ENCODE measurements around the gene TFDP2. TPM values are rescaled to one million over a fixed set of nuclear protein-coding genes. Genes with fewer than 3 reads are reported as not detected.

Gene TFDP2
- total and polyA plus RNA-seq, 2 of the 8 experiments (the other 6 are each of a cell fraction or from before 2014, with no cell fraction given): 41.1 to 119 TPM

DNA sequence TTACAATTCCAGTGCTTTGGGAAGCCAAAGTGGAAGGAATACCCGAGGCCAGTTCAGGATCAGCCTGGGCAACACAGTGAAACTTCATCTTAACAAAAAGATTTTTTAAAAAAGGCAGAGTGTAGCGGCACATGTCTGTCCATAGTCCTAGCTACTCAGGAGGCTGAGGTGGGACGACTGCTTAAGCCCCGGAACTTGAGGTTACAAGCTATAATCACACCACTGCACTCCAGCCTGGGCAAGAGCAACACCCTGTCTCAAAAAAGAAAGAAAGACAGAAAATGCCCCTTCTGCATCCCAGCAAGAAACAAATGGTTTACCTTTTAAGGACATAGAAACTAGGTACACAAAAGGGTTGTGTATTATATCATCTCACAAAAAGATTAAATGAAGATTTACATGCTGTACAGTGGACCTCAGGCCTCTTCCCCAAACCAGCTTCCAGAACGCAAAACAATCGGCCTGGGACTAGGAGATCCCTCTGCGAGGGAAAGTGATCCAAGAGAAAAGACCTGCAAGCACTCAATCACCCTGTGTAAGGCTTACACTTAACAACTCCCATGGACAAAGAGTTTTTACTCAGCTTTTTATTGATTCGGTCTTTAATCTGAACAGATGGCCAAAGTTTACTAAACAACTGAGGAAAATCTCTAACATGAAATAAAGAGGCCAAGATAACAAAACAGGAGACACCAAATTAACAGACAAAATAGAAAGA is 21.2 kb downstream of the TFDP2 start:
- H4K20me1 ChIP-seq (replicated peaks in 1 of 2; ENCODE audit: control insufficient read depth in 1 of 2, insufficient read depth in 2 of 2, low read length in 2 of 2): no peaks in the 10 kb centered on the region
- H3K14ac ChIP-seq (ENCODE audit: insufficient read length): no peak overlapping the region
- no peak overlapping the region for H2BK120ac ChIP-seq (replicated peaks; ENCODE audit: low read depth, low read length)
- DNase-seq (ENCODE audit: low read depth in 1 of 2, low spot score in 2 of 2) (no peak), FAIRE-seq (no peak)
- TF ChIP-seq JUN (IDR thresholded peaks at IDR 0.05; ENCODE audit: low read depth, low read length) (no peak), GABPA (IDR thresholded peaks at IDR 0.05; ENCODE audit: borderline replicate concordance, insufficient read depth, low read length) (no peak), HDAC2 (IDR thresholded peaks at IDR 0.05; ENCODE audit: borderline replicate concordance in 1 of 2, low read depth in 2 of 2, low read length in 2 of 2) (no peak), CREB1 (IDR thresholded peaks at IDR 0.05) (no peak)
- no peak overlapping the region for H3K4me3 ChIP-seq (ENCODE audit: extremely low read depth in 1 of 4, insufficient read depth in 2 of 4, low read depth in 3 of 4, low read length in 4 of 4)
- H3K4ac ChIP-seq (replicated peaks; ENCODE audit: insufficient read length, low read depth, low read length): no peak overlapping the region
- no peak overlapping the region for H2BK15ac ChIP-seq (ENCODE audit: low read length)
- no peak overlapping the region for H2AFZ ChIP-seq (ENCODE audit: low read length)
- no peak overlapping the region for H3K4me2 ChIP-seq (ENCODE audit: insufficient read depth in 1 of 2, low read depth in 2 of 2, low read length in 2 of 2)
- H3K23me2 ChIP-seq (ENCODE audit: low read depth, low read length): no peaks in the 10 kb centered on the region
- ChIA-PET CTCF (ENCODE audit: partially characterized antibody) (interaction anchor here (0.9 to 2.1 kb wide), 15 partner anchors 9 to 152 kb away, joined by 3 to 10 read pairs (median 4); no protein-coding TSS in a partner anchor), POLR2A (ENCODE audit: partially characterized antibody) (interaction anchor here (1.0 kb wide), 1 partner anchor 13 kb away, joined by 6 read pairs; no protein-coding TSS in a partner anchor)
- H3K9ac ChIP-seq (replicated peaks in 1 of 4; ENCODE audit: extremely low read depth in 1 of 4, low read depth in 3 of 4, low read length in 3 of 4): no peak overlapping the region; a peak in 2 of 7 replicates
- H3K23ac ChIP-seq (ENCODE audit: insufficient read length): no peak overlapping the region
- H2BK20ac ChIP-seq (ENCODE audit: low read length): no peak overlapping the region
- H3K27me3 ChIP-seq (replicated peaks in 1 of 4; ENCODE audit: control insufficient read depth in 3 of 4, extremely low read depth in 1 of 4, insufficient read depth in 3 of 4, low read length in 3 of 4): no peaks in the 10 kb centered on the region
- no peak overlapping the region for H4K91ac ChIP-seq (replicated peaks; ENCODE audit: insufficient read length, low read length)
- no peaks in the 10 kb centered on the region for H3K36me3 ChIP-seq (ENCODE audit: control insufficient read depth in 2 of 4, insufficient read depth in 4 of 4, low read length in 3 of 4)
- H2BK12ac ChIP-seq (ENCODE audit: low read depth, low read length): no peak overlapping the region
- H4K8ac ChIP-seq (ENCODE audit: extremely low read depth, insufficient read depth, low read length): no peak overlapping the region
- no peak overlapping the region for H3K27ac ChIP-seq (ENCODE audit: low read depth, low read length)
- no peak overlapping the region for H4K5ac ChIP-seq (ENCODE audit: insufficient read length, low read depth, low read length)
- no peaks in the 10 kb centered on the region for H3K79me2 ChIP-seq (ENCODE audit: control insufficient read depth in 1 of 2, insufficient read depth in 2 of 2, low read length in 2 of 2)
- no peak overlapping the region for H2AK5ac ChIP-seq (ENCODE audit: low read depth, low read length)
- no peaks in the 10 kb centered on the region for H3K9me3 ChIP-seq (ENCODE audit: insufficient read depth in 2 of 2, low read depth in 1 of 2, low read length in 1 of 2)
- H3K18ac ChIP-seq (ENCODE audit: extremely low read depth, low read length): no peak overlapping the region
- H3K79me1 ChIP-seq (ENCODE audit: low read depth, low read length): no peaks in the 10 kb centered on the region
- no peak overlapping the region for H2BK5ac ChIP-seq (ENCODE audit: low read depth, low read length)
- H3K4me1 ChIP-seq (replicated peaks in 1 of 4; ENCODE audit: control insufficient read depth in 3 of 4, insufficient read depth in 4 of 4, low read length in 3 of 4): no peaks in the 10 kb centered on the region
- WGBS, 2 experiments (ENCODE audit: extremely low coverage in 1 of 2, insufficient coverage in 1 of 2, insufficient read length in 1 of 2, insufficient replicate concordance in 2 of 2, low coverage in 1 of 2, low lambda C conversion rate in 2 of 2, missing lambda C conversion rate in 1 of 2): 82% methylated on average over 8 of the region's 8 CpGs; no CpG with 5 or more reads in 1 of the 2 experiments
- no peak overlapping the region for H3K56ac ChIP-seq (replicated peaks; ENCODE audit: insufficient read length, low read depth, low read length)

Measured in H1 (cell line).